A673 (cell line): ENCODE results near the gene EHD1.

Experiments used
- CTCF ChIP-seq: fragments of 300-800, 200-600 bp; sonication (generic); conservative IDR thresholded peaks from 2 replicates; pipeline ENCODE4 v1.5.1; 2017; ENCODE audit warnings: low read depth, mild to moderate bottlenecking, antibody characterized with exemption, low read length, moderate library complexity, mixed read lengths
- EZH2 ChIP-seq: fragments of 200-600 bp; sonication (generic); IDR thresholded peaks from 2 replicates; pipeline ENCODE4 v1.6.1; 2017; ENCODE audit warnings: borderline replicate concordance, low read depth, mild to moderate bottlenecking, mixed read lengths, antibody characterized with exemption, low read length; ENCODE audit not compliant: poor library complexity, severe bottlenecking

GRCh38 chr11:64845129-64845775, 33.2 kb downstream of the EHD1 start:
- no peak for TF ChIP-seq CTCF
- no peak for TF ChIP-seq EZH2
